B cell (primary cell): Measurements from ENCODE around the gene SLC52A3.

Experiments used
- CTCF ChIP-seq: fragments of 200-600 bp; IDR thresholded peaks from one replicate; pipeline ENCODE4 v1.8.0; 2022; ENCODE audit warnings: antibody characterized with exemption, mild to moderate bottlenecking
- EZH2 ChIP-seq: IDR thresholded peaks from 2 replicates; pipeline ENCODE4 v1.6.1; 2012; ENCODE audit warnings: borderline replicate concordance, low read depth, mild to moderate bottlenecking, moderate library complexity, low read length; ENCODE audit not compliant: insufficient read depth, poor library complexity, severe bottlenecking

GRCh38 chr20:733861-734260, 34.4 kb downstream of the SLC52A3 start:
- no peak for TF ChIP-seq CTCF
- no peak for TF ChIP-seq EZH2
